ENCODE results near the gene LRRC23.

LRRC23 gene

DNA sequence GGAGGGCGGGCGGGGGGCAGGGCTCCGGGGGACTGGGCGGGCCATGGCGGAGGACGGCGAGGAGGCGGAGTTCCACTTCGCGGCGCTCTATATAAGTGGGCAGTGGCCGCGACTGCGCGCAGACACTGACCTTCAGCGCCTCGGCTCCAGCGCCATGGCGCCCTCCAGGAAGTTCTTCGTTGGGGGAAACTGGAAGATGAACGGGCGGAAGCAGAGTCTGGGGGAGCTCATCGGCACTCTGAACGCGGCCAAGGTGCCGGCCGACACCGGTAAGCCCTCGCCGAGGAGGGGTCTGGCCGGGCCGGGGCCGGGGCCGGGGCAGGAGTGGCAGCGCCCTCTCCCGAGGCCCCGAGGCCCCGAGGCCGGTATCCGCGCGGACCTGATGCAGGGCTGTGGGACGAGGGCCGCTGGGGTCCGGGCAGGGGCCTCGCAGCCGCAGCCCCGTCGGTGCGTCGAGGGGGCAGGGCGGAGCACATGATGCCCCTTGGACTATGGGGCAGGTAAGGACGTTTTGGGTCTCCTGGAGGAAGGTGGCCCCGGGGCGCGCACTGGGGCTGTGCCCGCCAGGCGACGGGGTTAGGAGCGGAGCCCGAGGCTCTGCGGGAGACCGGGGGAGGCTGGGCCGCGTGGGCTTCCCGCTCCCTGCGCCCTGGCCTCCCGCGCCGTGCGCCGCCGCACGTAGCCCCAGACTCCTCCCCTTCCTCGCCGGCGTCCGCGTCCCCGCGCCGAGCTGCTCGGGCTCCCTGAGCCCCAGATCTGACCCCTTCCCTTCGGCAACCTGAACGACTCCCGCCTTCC, 37.0 kb upstream of the LRRC23 start, which contains the start of gene TPI1:
Gene TPI1 (plus strand): TSS at position 119 of the 798 bp plus-strand sequence. CDS start 36 bp downstream, at position 155.
- Histone ChIP-seq H2BK5ac (ENCODE audit: low read depth, low read length, poor library complexity, severe bottlenecking) (peak within 1 kb of the TSS; percentile 75), H2BK15ac (ENCODE audit: low read depth, poor library complexity, severe bottlenecking) (peak within 1 kb of the TSS; percentile 73), H3K14ac (ENCODE audit: low read length in 2 of 2) (peak within 1 kb of the TSS; percentile 68 to 94), H3K23ac (ENCODE audit: low read length in 2 of 2) (peak within 1 kb of the TSS; percentile 53 to 96), H2AK5ac (ENCODE audit: low read length, severe bottlenecking) (peak within 1 kb of the TSS; percentile 77), H2BK12ac (ENCODE audit: low read length in 2 of 2) (peak within 1 kb of the TSS in 1 of 2 experiments; percentile 74), H3K9me3 (ENCODE audit: control insufficient read depth, low read length) (no peaks in the 10 kb centered on the region), H3K4me3 (ENCODE audit: insufficient read depth in 1 of 2, low read depth in 1 of 2, low read length in 2 of 2) (peak within 1 kb of the TSS; percentile 94 to 95), H3K4me1 (ENCODE audit: control insufficient read depth, insufficient read depth, low read depth, low read length) (peaks cover 28% of the 10 kb centered on the region), H3K18ac (ENCODE audit: low read depth in 1 of 2, low read length in 2 of 2) (peak within 1 kb of the TSS; percentile 82 to 97), H3K27ac (ENCODE audit: low read length, poor library complexity, severe bottlenecking) (peak within 1 kb of the TSS; percentile 66), H3K4ac (ENCODE audit: low read depth in 1 of 2, low read length in 2 of 2) (peak within 1 kb of the TSS; percentile 93 to 99), H3K27me3 (ENCODE audit: control insufficient read depth in 1 of 2, insufficient read depth in 1 of 2, low read length in 2 of 2) (no peaks in the 10 kb centered on the region), H3K9ac (ENCODE audit: low read length) (peak within 1 kb of the TSS; percentile 97), H2AFZ (ENCODE audit: low read depth, low read length) (peak within 1 kb of the TSS; percentile 78), H3K79me1 (replicated peaks; ENCODE audit: low read length, poor library complexity, severe bottlenecking) (peaks cover 7% of the 10 kb centered on the region), H3K36me3 (ENCODE audit: control insufficient read depth in 1 of 2, insufficient read depth in 2 of 2, low read depth in 1 of 2, low read length in 2 of 2) (peaks cover 63 to 66% of the 10 kb centered on the region in 2 experiments), H4K8ac (ENCODE audit: low read length) (peak within 1 kb of the TSS; percentile 89), H3K4me2 (ENCODE audit: low read length, poor library complexity, severe bottlenecking) (peak within 1 kb of the TSS; percentile 87), H2BK120ac (ENCODE audit: low read depth, low read length) (peak within 1 kb of the TSS; percentile 67), H4K91ac (ENCODE audit: low read length) (peak within 1 kb of the TSS; percentile 97)
- peak; percentile 83 for DNase-seq
- under 1% methylated on average over 62 of the region's 86 CpGs for WGBS

DNA sequence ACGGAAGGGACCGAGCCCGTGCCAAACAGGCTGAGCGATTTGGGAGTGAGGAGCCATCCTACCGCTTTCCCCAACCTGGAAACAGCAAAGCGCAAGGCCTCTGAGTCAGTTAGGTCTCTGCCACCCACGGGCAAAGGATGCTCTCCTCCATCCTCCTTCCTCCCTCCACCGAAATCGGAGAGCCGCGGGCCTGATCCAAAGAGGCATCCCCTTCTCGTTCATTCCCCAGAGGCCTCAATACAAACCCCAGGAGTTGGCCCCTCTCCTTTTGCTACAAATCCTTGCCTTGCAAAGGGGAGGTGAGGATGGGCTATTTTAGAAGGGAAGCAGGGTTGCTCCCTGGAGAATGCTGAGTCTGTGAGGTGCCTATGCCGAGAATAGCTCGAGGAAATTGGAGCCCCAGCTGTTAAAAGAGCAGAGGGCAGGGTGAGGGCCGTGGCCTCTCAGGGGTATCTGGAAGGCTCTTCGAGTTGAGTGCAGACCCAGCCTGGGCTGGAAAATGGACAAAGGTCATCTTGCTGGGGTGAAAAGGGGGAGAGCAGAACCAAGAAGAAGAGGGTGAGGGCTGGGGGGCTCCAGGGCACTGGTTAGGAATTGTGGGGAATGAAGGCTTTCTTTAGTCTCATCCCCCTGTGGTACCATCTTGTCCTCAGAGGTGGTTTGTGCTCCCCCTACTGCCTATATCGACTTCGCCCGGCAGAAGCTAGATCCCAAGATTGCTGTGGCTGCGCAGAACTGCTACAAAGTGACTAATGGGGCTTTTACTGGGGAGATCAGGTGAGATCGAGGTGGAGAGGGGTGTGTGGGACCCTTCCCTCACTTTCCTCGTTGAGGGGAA, 36.2 kb upstream of the LRRC23 start:
- peak overlapping the region; percentile 11 for H3K27ac ChIP-seq (ENCODE audit: low read length, poor library complexity, severe bottlenecking)
- no peak overlapping the region for H2BK120ac ChIP-seq (ENCODE audit: low read depth, low read length)
- H3K4ac ChIP-seq (ENCODE audit: low read depth in 1 of 2, low read length in 2 of 2): no peak overlapping the region
- H3K4me3 ChIP-seq (ENCODE audit: insufficient read depth in 1 of 2, low read depth in 1 of 2, low read length in 2 of 2): peak overlapping the region; percentile 94 to 95
- no peak overlapping the region for H2BK5ac ChIP-seq (ENCODE audit: low read depth, low read length, poor library complexity, severe bottlenecking)
- H3K9me3 ChIP-seq (ENCODE audit: control insufficient read depth, low read length): no peaks in the 10 kb centered on the region
- H3K27me3 ChIP-seq (ENCODE audit: control insufficient read depth in 1 of 2, insufficient read depth in 1 of 2, low read length in 2 of 2): no peaks in the 10 kb centered on the region
- peaks cover 55 to 59% of the 10 kb centered on the region in 2 experiments for H3K36me3 ChIP-seq (ENCODE audit: control insufficient read depth in 1 of 2, insufficient read depth in 2 of 2, low read depth in 1 of 2, low read length in 2 of 2)
- H2BK15ac ChIP-seq (ENCODE audit: low read depth, poor library complexity, severe bottlenecking): no peak overlapping the region
- peak; percentile 45 for DNase-seq
- H3K14ac ChIP-seq (ENCODE audit: low read length in 2 of 2): peak overlapping the region in 1 of 2 experiments; percentile 80
- H3K79me1 ChIP-seq (replicated peaks; ENCODE audit: low read length, poor library complexity, severe bottlenecking): peaks cover 4% of the 10 kb centered on the region
- H4K91ac ChIP-seq (ENCODE audit: low read length): no peak overlapping the region
- H2AFZ ChIP-seq (ENCODE audit: low read depth, low read length): no peak overlapping the region
- peaks cover 28% of the 10 kb centered on the region for H3K4me1 ChIP-seq (ENCODE audit: control insufficient read depth, insufficient read depth, low read depth, low read length)
- peak overlapping the region in 1 of 2 experiments; percentile 97 for H3K18ac ChIP-seq (ENCODE audit: low read depth in 1 of 2, low read length in 2 of 2)
- H3K9ac ChIP-seq (ENCODE audit: low read length): peak overlapping the region; percentile 97
- H2AK5ac ChIP-seq (ENCODE audit: low read length, severe bottlenecking): no peak overlapping the region
- no peak overlapping the region for H2BK12ac ChIP-seq (ENCODE audit: low read length in 2 of 2)
- H4K8ac ChIP-seq (ENCODE audit: low read length): no peak overlapping the region
- H3K23ac ChIP-seq (ENCODE audit: low read length in 2 of 2): no peak overlapping the region
- H3K4me2 ChIP-seq (ENCODE audit: low read length, poor library complexity, severe bottlenecking): peak overlapping the region; percentile 85
- 7% methylated on average over 21 of the region's 22 CpGs for WGBS

DNA sequence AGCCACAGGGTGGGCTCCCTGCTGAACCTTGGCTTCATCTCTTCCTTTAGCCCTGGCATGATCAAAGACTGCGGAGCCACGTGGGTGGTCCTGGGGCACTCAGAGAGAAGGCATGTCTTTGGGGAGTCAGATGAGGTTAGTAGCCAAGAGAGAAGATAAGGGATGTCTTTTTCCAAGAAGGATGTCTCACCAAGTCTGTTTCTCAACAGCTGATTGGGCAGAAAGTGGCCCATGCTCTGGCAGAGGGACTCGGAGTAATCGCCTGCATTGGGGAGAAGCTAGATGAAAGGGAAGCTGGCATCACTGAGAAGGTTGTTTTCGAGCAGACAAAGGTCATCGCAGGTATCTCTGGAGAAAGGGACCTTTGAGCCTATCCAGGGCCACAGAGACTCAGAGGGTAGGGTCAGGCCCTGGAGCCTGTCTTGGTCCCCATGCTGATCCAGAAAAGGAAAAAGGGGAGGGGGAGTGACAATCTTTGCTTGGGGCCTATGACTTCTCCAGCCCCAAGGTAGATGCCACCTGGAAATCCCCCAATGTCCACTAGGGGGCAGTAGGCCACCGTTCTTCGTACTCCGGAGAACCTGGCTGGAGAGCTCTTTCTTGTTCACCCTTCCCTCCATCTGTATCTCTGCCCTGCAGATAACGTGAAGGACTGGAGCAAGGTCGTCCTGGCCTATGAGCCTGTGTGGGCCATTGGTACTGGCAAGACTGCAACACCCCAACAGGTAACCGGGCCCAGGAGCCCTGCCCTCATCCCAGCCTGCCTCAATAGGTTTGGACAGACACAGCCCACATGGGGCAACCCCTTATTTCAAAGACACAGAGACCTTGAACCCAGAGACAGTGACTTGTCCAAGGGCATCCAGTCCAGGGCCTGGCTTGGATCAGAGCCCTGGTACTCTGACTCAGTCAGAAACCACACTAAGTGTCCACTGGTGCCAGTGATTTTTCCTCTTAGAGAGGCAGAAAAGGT, 35.3 kb upstream of the LRRC23 start:
- H3K4me1 ChIP-seq (ENCODE audit: control insufficient read depth, insufficient read depth, low read depth, low read length): peaks cover 28% of the 10 kb centered on the region

More for the DNA sequence above, 35.3 kb upstream of the LRRC23 start:
- Histone ChIP-seq H3K27ac (ENCODE audit: low read length, poor library complexity, severe bottlenecking) (peak overlapping the region; percentile 11), H3K27me3 (ENCODE audit: control insufficient read depth in 1 of 2, insufficient read depth in 1 of 2, low read length in 2 of 2) (no peaks in the 10 kb centered on the region), H3K9ac (ENCODE audit: low read length) (peak overlapping the region; percentile 97), H3K23ac (ENCODE audit: low read length in 2 of 2) (no peak overlapping the region), H4K91ac (ENCODE audit: low read length) (no peak overlapping the region), H2BK15ac (ENCODE audit: low read depth, poor library complexity, severe bottlenecking) (no peak overlapping the region), H3K36me3 (ENCODE audit: control insufficient read depth in 1 of 2, insufficient read depth in 2 of 2, low read depth in 1 of 2, low read length in 2 of 2) (peaks cover 46 to 50% of the 10 kb centered on the region in 2 experiments), H3K9me3 (ENCODE audit: control insufficient read depth, low read length) (no peaks in the 10 kb centered on the region), H3K14ac (ENCODE audit: low read length in 2 of 2) (no peak overlapping the region), H2BK5ac (ENCODE audit: low read depth, low read length, poor library complexity, severe bottlenecking) (no peak overlapping the region), H3K18ac (ENCODE audit: low read depth in 1 of 2, low read length in 2 of 2) (no peak overlapping the region), H2AFZ (ENCODE audit: low read depth, low read length) (no peak overlapping the region), H2BK120ac (ENCODE audit: low read depth, low read length) (no peak overlapping the region), H3K4me3 (ENCODE audit: insufficient read depth in 1 of 2, low read depth in 1 of 2, low read length in 2 of 2) (peak overlapping the region in 1 of 2 experiments; percentile 94), H4K8ac (ENCODE audit: low read length) (no peak overlapping the region), H2BK12ac (ENCODE audit: low read length in 2 of 2) (no peak overlapping the region), H3K79me1 (replicated peaks; ENCODE audit: low read length, poor library complexity, severe bottlenecking) (peaks cover 3% of the 10 kb centered on the region), H3K4ac (ENCODE audit: low read depth in 1 of 2, low read length in 2 of 2) (no peak overlapping the region), H3K4me2 (ENCODE audit: low read length, poor library complexity, severe bottlenecking) (peak overlapping the region; percentile 85), H2AK5ac (ENCODE audit: low read length, severe bottlenecking) (no peak overlapping the region)
- WGBS: 48% methylated on average over 12 of the region's 12 CpGs
- peak; percentile 78 for DNase-seq
